Common myeloid progenitor, CD34-positive (primary cell): ENCODE measurements around the gene SFTPB.
"Not testable (repeated sequence)": the region's sequence is repeated elsewhere in the genome, so short reads cannot be mapped to it uniquely, and the experiment has no call there.

Experiments
- CTCF ChIA-PET: fragments of 350-600 bp; sonication (Branson Sonifier 250); formaldehyde crosslinking; loops from one replicate; lab custom pipeline; 2021; ENCODE audit warnings: antibody characterized with exemption; lab: Charles Lee
- POLR2A ChIA-PET: fragments of 350-600 bp; sonication (Branson Sonifier 250); formaldehyde crosslinking; loops from one replicate; lab custom pipeline; 2021; ENCODE audit warnings: antibody characterized with exemption; lab: Charles Lee
- DNase-seq, 3 donors: peaks; one replicate each; pipeline versions ENCODE4 v3.0.0 to v3.0.0-alpha.2; 2013
- H3K27ac ChIP-seq, 2 experiments: 1 replicate in 1 of 2; 2 replicates in 1 of 2; pipeline ENCODE4 v1.7.0; 2013; ENCODE audit warnings: inconsistent platforms in 2 of 2, low read length in 2 of 2, mild to moderate bottlenecking in 2 of 2, low read depth in 1 of 2, moderate library complexity in 1 of 2; ENCODE audit not compliant: severe bottlenecking in 2 of 2, insufficient read depth in 1 of 2, poor library complexity in 1 of 2
- H3K27me3 ChIP-seq, 5 experiments: replicated peaks in 2 of 5; 1 replicate in 3 of 5; 2 replicates in 2 of 5; pipeline versions ENCODE4 v1.6.1 to v1.7.0; 2013; ENCODE audit warnings: low read length in 4 of 5, mild to moderate bottlenecking in 2 of 5, moderate library complexity in 2 of 5, inconsistent platforms in 1 of 5; ENCODE audit not compliant: insufficient read depth in 5 of 5, control insufficient read depth in 4 of 5
- H3K36me3 ChIP-seq, 4 experiments: 1 replicate in 2 of 4; 2 replicates in 2 of 4; pipeline versions ENCODE4 v1.6.1 to v1.7.0; 2013; ENCODE audit warnings: low read length in 3 of 4, control low read depth in 1 of 4, mild to moderate bottlenecking in 1 of 4; ENCODE audit not compliant: control insufficient read depth in 4 of 4, insufficient read depth in 4 of 4
- H3K4me1 ChIP-seq, 4 experiments: 1 replicate in 3 of 4; 2 replicates in 1 of 4; pipeline versions ENCODE4 v1.6.1 to v1.7.1; 2013; ENCODE audit warnings: low read length in 3 of 4, mild to moderate bottlenecking in 3 of 4, control low read depth in 1 of 4, inconsistent platforms in 1 of 4, moderate library complexity in 1 of 4; ENCODE audit not compliant: control insufficient read depth in 4 of 4, insufficient read depth in 4 of 4; ENCODE audit errors: control extremely low read depth in 1 of 4
- H3K4me3 ChIP-seq, 7 experiments: 1 replicate in 4 of 7; 2 replicates in 3 of 7; pipeline versions ENCODE4 v1.5.1 to v1.7.0; 2013; ENCODE audit warnings: mild to moderate bottlenecking in 7 of 7, low read length in 6 of 7, moderate library complexity in 6 of 7, inconsistent platforms in 2 of 7, low read depth in 2 of 7, control low read depth in 1 of 7; ENCODE audit not compliant: insufficient read depth in 4 of 7, control insufficient read depth in 1 of 7; ENCODE audit errors: extremely low read depth in 1 of 7
- H3K9me3 ChIP-seq, 5 experiments: 1 replicate in 4 of 5; 2 replicates in 1 of 5; pipeline versions ENCODE4 v1.6.1 to v1.7.1; 2013; ENCODE audit warnings: low read length in 4 of 5, mild to moderate bottlenecking in 2 of 5, inconsistent platforms in 1 of 5, low read depth in 1 of 5, moderate library complexity in 1 of 5; ENCODE audit not compliant: control insufficient read depth in 4 of 5, insufficient read depth in 2 of 5; ENCODE audit errors: control extremely low read depth in 1 of 5
- WGBS: methylation state at CpG from one replicate; pipeline ENCODE4 v1.1.5; 2013; ENCODE audit not compliant: insufficient coverage; 5-methylcytosine and 5-hydroxymethylcytosine counted together

The SFTPB gene

GRCh38 chr2:85659324-85659981, 8.5 kb downstream of the SFTPB start:
- CTCF ChIA-PET, result interaction anchor here (0.7 to 3.8 kb wide), 7 partner anchors 8 to 378 kb away, joined by 3 to 23 read pairs (median 3); partner anchors contain the start of gene SFTPB
- Histone ChIP-seq H3K4me3 (no peak overlapping the region), H3K9me3 (no peaks in the 10 kb centered on the region), H3K4me1 (peaks cover 0 to 13% (median 2%) of the 10 kb centered on the region in 4 experiments), H3K27ac (no peak overlapping the region), H3K27me3 (no peaks in the 10 kb centered on the region), H3K36me3 (peaks cover 2 to 17% (median 6%) of the 10 kb centered on the region in 4 experiments)
- DNase-seq, result no peak
- POLR2A ChIA-PET, result interaction anchor here (0.6 kb wide), 1 partner anchor 50 kb away, joined by 3 read pairs; no protein-coding TSS in a partner anchor
- WGBS, result 91% methylated on average over 8 of the region's 13 CpGs

- peaks cover 2 to 25% (median 7%) of the 10 kb centered on the region in 4 experiments for H3K36me3 ChIP-seq
- H3K4me3 ChIP-seq, H3K27ac ChIP-seq, POLR2A ChIA-PET, H3K27me3 ChIP-seq, DNase-seq, H3K9me3 ChIP-seq: not testable (repeated sequence)
- 100% methylated on average over 2 of the region's 4 CpGs for WGBS
- H3K4me1 ChIP-seq, result peaks cover 0 to 13% (median 4%) of the 10 kb centered on the region in 4 experiments
- CTCF ChIA-PET, result interaction anchor here (0.7 to 3.8 kb wide), 5 partner anchors 8 to 57 kb away, joined by 3 to 23 read pairs (median 9); no protein-coding TSS in a partner anchor
These were observed 10.6 kb downstream of the SFTPB start for GRCh38 chr2:85657399-85657798.

GRCh38 chr2:85656468-85656867, 11.5 kb downstream of the SFTPB start:
- DNase-seq, result no peak
- whole genome bisulfite sequencing, result no CpG with 5 or more reads among the region's 3 CpGs
- Histone ChIP-seq H3K4me1 (peaks cover 0 to 9% (median 4%) of the 10 kb centered on the region in 4 experiments), H3K27me3 (no peaks in the 10 kb centered on the region), H3K9me3 (no peaks in the 10 kb centered on the region), H3K27ac (no peak overlapping the region), H3K4me3 (no peak overlapping the region), H3K36me3 (peaks cover 2 to 32% (median 10%) of the 10 kb centered on the region in 4 experiments)
- ChIA-PET CTCF (interaction anchor here (1.1 to 2.1 kb wide), 4 partner anchors 7 to 58 kb away, joined by 3 to 10 read pairs (median 6); no protein-coding TSS in a partner anchor), POLR2A (interaction anchor here (0.6 kb wide), 1 partner anchor 151 kb away, joined by 4 read pairs; no protein-coding TSS in a partner anchor)

- Histone ChIP-seq H3K36me3 (peaks cover 3 to 37% (median 14%) of the 10 kb centered on the region in 4 experiments), H3K27me3 (no peaks in the 10 kb centered on the region), H3K9me3 (no peaks in the 10 kb centered on the region), H3K27ac (no peak overlapping the region), H3K4me3 (no peak overlapping the region), H3K4me1 (peaks cover 0 to 5% (median 4%) of the 10 kb centered on the region in 4 experiments)
- DNase-seq, result no peak
- CTCF ChIA-PET, result interaction anchor here (0.8 to 2.1 kb wide), 3 partner anchors 12 to 23 kb away, joined by 3 to 10 read pairs (median 3); no protein-coding TSS in a partner anchor
- POLR2A ChIA-PET, result interaction anchor here (0.6 kb wide), 1 partner anchor 152 kb away, joined by 4 read pairs; no protein-coding TSS in a partner anchor
- WGBS, result 98% methylated on average over 5 of the region's 7 CpGs
These were observed 12.0 kb downstream of the SFTPB start for GRCh38 chr2:85655961-85656417.

GRCh38 chr2:85653996-85654395, 14.0 kb downstream of the SFTPB start:
- ChIA-PET CTCF (interaction anchor here (1.3 to 1.6 kb wide), 3 partner anchors 58 to 89 kb away, joined by 3 read pairs; no protein-coding TSS in a partner anchor), POLR2A (no interaction called here)
- Histone ChIP-seq H3K9me3 (no peaks in the 10 kb centered on the region), H3K4me3 (no peak overlapping the region), H3K27ac (no peak overlapping the region), H3K36me3 (peaks cover 10 to 45% (median 27%) of the 10 kb centered on the region in 4 experiments), H3K4me1 (peaks cover 0 to 4% (median 0%) of the 10 kb centered on the region in 4 experiments), H3K27me3 (no peaks in the 10 kb centered on the region)
- no CpG with 5 or more reads among the region's 3 CpGs for WGBS
- no peak for DNase-seq

- H3K4me1 ChIP-seq, result peaks cover 0 to 4% (median 0%) of the 10 kb centered on the region in 4 experiments
- H3K36me3 ChIP-seq, result peaks cover 24 to 58% (median 40%) of the 10 kb centered on the region in 4 experiments
- no peak overlapping the region for H3K4me3 ChIP-seq
- CTCF ChIA-PET, result interaction anchor here (1.0 to 3.2 kb wide), 3 partner anchors 10 to 15 kb away, joined by 3 to 17 read pairs (median 5); no protein-coding TSS in a partner anchor
- no peak for DNase-seq
- no peak overlapping the region for H3K27ac ChIP-seq
- no peaks in the 10 kb centered on the region for H3K9me3 ChIP-seq
- POLR2A ChIA-PET, result no interaction called here
- no peaks in the 10 kb centered on the region for H3K27me3 ChIP-seq
- 83% methylated on average over 2 of the region's 2 CpGs for WGBS
These were observed 15.9 kb downstream of the SFTPB start for GRCh38 chr2:85652056-85652455.
